Neural cell (in vitro differentiated cells): ENCODE data around the gene IQSEC1. TPM values are rescaled to one million over a fixed set of nuclear protein-coding genes. Genes with fewer than 3 reads are reported as not detected.

ENCODE experiments used
- H2AFZ ChIP-seq: fragments of 200-600, 300-800 bp; sonication (generic), shearing (Covaris generic); 2 replicates; pipeline ENCODE4 v1.6.0; 2014; ENCODE audit warnings: low read depth, mild to moderate bottlenecking, antibody characterized with exemption, low read length, moderate library complexity
- H3F3A ChIP-seq: fragments of 200-600 bp; shearing (Covaris generic); 2 replicates; pipeline ENCODE4 v1.6.1; 2016; ENCODE audit warnings: mild to moderate bottlenecking, moderate library complexity, mixed read lengths, antibody characterized with exemption, low read length; ENCODE audit not compliant: insufficient read depth, poor library complexity, severe bottlenecking
- H3K27ac ChIP-seq: fragments of 200-600, 300-800 bp; sonication (generic), shearing (Covaris generic); 2 replicates; pipeline ENCODE4 v1.5.1; 2014; ENCODE audit warnings: mild to moderate bottlenecking, low read length, moderate library complexity
- H3K27me3 ChIP-seq: fragments of 300-800, 200-600 bp; sonication (generic), shearing (Covaris generic); 2 replicates; pipeline ENCODE4 v1.6.0; 2014; ENCODE audit warnings: mild to moderate bottlenecking, low read depth, low read length, moderate library complexity; ENCODE audit not compliant: insufficient read depth
- H3K36me3 ChIP-seq: fragments of 300-800, 200-600 bp; sonication (generic), shearing (Covaris generic); 2 replicates; pipeline ENCODE4 v1.5.1; 2014; ENCODE audit warnings: mild to moderate bottlenecking, antibody characterized with exemption, low read length, moderate library complexity; ENCODE audit not compliant: insufficient read depth
- H3K4me2 ChIP-seq: fragments of 300-800, 200-600 bp; sonication (generic), shearing (Covaris generic); 2 replicates; pipeline ENCODE4 v1.6.0; 2014; ENCODE audit warnings: mild to moderate bottlenecking, low read length
- H3K4me3 ChIP-seq: fragments of 300-800, 200-600 bp; sonication (generic), shearing (Covaris generic); 2 replicates; pipeline ENCODE4 v1.5.1; 2014; ENCODE audit warnings: mild to moderate bottlenecking, low read length, moderate library complexity
- H3K79me2 ChIP-seq: fragments of 200-600 bp; shearing (Covaris generic); replicated peaks from 2 replicates; pipeline ENCODE4 v1.6.0; 2014; ENCODE audit warnings: mild to moderate bottlenecking, low read length, moderate library complexity; ENCODE audit not compliant: insufficient read depth
- H3K9ac ChIP-seq: fragments of 300-800, 200-600 bp; sonication (generic), shearing (Covaris generic); 2 replicates; pipeline ENCODE4 v1.6.1; 2016; ENCODE audit warnings: mild to moderate bottlenecking, low read length, mixed read lengths
- H3K9me2 ChIP-seq: fragments of 200-600 bp; shearing (Covaris generic); 2 replicates; pipeline ENCODE4 v1.6.1; 2016; ENCODE audit warnings: mild to moderate bottlenecking, low read length, mixed read lengths; ENCODE audit not compliant: insufficient read depth
- H3K9me3 ChIP-seq: fragments of 200-600, 300-800 bp; sonication (generic), shearing (Covaris generic); 2 replicates; pipeline ENCODE4 v1.6.1; 2016; ENCODE audit warnings: mild to moderate bottlenecking, mixed run types, low read length, moderate library complexity, mixed read lengths
- H4K20me1 ChIP-seq: fragments of 200-600 bp; shearing (Covaris generic); 2 replicates; pipeline ENCODE4 v1.6.1; 2016; ENCODE audit warnings: mild to moderate bottlenecking, mixed run types; ENCODE audit not compliant: insufficient read depth
- EP300 ChIP-seq: fragments of 450-650 bp; conservative IDR thresholded peaks from 2 replicates; pipeline ENCODE4 v1.6.1; 2014; ENCODE audit warnings: antibody characterized with exemption, mild to moderate bottlenecking, moderate library complexity; ENCODE audit not compliant: poor library complexity, severe bottlenecking
- EZH2 ChIP-seq: fragments of 200-600, 300-800 bp; shearing (Covaris generic), sonication (generic); IDR thresholded peaks from 2 replicates; pipeline ENCODE4 v1.6.1; 2014; ENCODE audit warnings: antibody characterized with exemption, low read length, borderline replicate concordance, mild to moderate bottlenecking; ENCODE audit not compliant: insufficient read depth, poor library complexity, severe bottlenecking
- MXI1 ChIP-seq: fragments of 450-650 bp; conservative IDR thresholded peaks from 2 replicates; pipeline ENCODE4 v1.6.1; 2014; ENCODE audit warnings: antibody characterized with exemption, mild to moderate bottlenecking; ENCODE audit not compliant: poor library complexity, severe bottlenecking
- POLR2AphosphoS5 ChIP-seq: IDR thresholded peaks from 2 replicates; pipeline ENCODE4 v1.6.1; 2012
- RAD21 ChIP-seq: fragments of 450-650 bp; conservative IDR thresholded peaks from 2 replicates; pipeline ENCODE4 v1.6.1; 2014; ENCODE audit warnings: antibody characterized with exemption, mild to moderate bottlenecking, moderate library complexity
- REST ChIP-seq: IDR thresholded peaks from 2 replicates; pipeline ENCODE4 v1.6.1; 2012; ENCODE audit warnings: borderline replicate concordance
- SMC3 ChIP-seq: fragments of 450-650 bp; conservative IDR thresholded peaks from 2 replicates; pipeline ENCODE4 v1.6.1; 2014; ENCODE audit warnings: antibody characterized with exemption, mild to moderate bottlenecking, moderate library complexity; ENCODE audit not compliant: poor library complexity
- TAF1 ChIP-seq: IDR thresholded peaks from 2 replicates; pipeline ENCODE4 v1.6.1; 2012; ENCODE audit warnings: low read depth
- polyA plus RNA-seq: library from polyadenylated mRNA; depleted of rRNA; stranded (reverse); fragments of >200 nt; gene quantifications from 2 replicates; pipeline ENCODE4 v1.2.3, GENCODE V29; 2014
- TF ChIP-seq, protein P1 (sequence below): fragments of 450-650 bp; IDR thresholded peaks from 2 replicates; pipeline ENCODE4 v1.5.1; 2014; ENCODE audit warnings: antibody characterized with exemption, mild to moderate bottlenecking, moderate library complexity; ENCODE audit not compliant: poor library complexity, severe bottlenecking

The IQSEC1 gene
- polyA plus RNA-seq, 1 donor from 2014 or later, result 6.0 TPM

- Histone ChIP-seq H2AFZ (no peak overlapping the region), H3F3A (no peaks in the 10 kb centered on the region), H3K9me2 (no peaks in the 10 kb centered on the region), H3K79me2 (no peaks in the 10 kb centered on the region), H4K20me1 (no peaks in the 10 kb centered on the region), H3K27ac (no peak overlapping the region), H3K4me2 (no peak overlapping the region), H3K9ac (no peak overlapping the region), H3K4me3 (no peak overlapping the region), H3K27me3 (no peaks in the 10 kb centered on the region), H3K36me3 (no peaks in the 10 kb centered on the region), H3K9me3 (no peaks in the 10 kb centered on the region)
- TF ChIP-seq SMC3, result no peak
- TF ChIP-seq, protein P1, sequence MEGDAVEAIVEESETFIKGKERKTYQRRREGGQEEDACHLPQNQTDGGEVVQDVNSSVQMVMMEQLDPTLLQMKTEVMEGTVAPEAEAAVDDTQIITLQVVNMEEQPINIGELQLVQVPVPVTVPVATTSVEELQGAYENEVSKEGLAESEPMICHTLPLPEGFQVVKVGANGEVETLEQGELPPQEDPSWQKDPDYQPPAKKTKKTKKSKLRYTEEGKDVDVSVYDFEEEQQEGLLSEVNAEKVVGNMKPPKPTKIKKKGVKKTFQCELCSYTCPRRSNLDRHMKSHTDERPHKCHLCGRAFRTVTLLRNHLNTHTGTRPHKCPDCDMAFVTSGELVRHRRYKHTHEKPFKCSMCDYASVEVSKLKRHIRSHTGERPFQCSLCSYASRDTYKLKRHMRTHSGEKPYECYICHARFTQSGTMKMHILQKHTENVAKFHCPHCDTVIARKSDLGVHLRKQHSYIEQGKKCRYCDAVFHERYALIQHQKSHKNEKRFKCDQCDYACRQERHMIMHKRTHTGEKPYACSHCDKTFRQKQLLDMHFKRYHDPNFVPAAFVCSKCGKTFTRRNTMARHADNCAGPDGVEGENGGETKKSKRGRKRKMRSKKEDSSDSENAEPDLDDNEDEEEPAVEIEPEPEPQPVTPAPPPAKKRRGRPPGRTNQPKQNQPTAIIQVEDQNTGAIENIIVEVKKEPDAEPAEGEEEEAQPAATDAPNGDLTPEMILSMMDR, result no peak
- TF ChIP-seq TAF1, result no peak
- no peak for TF ChIP-seq POLR2AphosphoS5
- no peak for TF ChIP-seq EZH2
- no peak for TF ChIP-seq RAD21
- TF ChIP-seq EP300, result no peak
- no peak for TF ChIP-seq REST
- no peak for TF ChIP-seq MXI1
Observed at GRCh38 chr3:13014755-13015285, 58.4 kb downstream of the IQSEC1 start.

- Histone ChIP-seq H3K9ac (no peak overlapping the region), H3K79me2 (no peaks in the 10 kb centered on the region), H3K4me3 (no peak overlapping the region), H2AFZ (no peak overlapping the region), H3F3A (no peaks in the 10 kb centered on the region), H3K27ac (no peak overlapping the region), H3K36me3 (no peaks in the 10 kb centered on the region), H3K4me2 (no peak overlapping the region), H3K27me3 (no peaks in the 10 kb centered on the region), H3K9me3 (no peaks in the 10 kb centered on the region), H4K20me1 (no peaks in the 10 kb centered on the region), H3K9me2 (no peaks in the 10 kb centered on the region)
- TF ChIP-seq SMC3, result no peak
Observed at GRCh38 chr3:13013994-13014754, 59.1 kb downstream of the IQSEC1 start.
